HG03571 (cell line): ENCODE measurements around the gene EML2.
"Not testable (repeated sequence)": the region's sequence is repeated elsewhere in the genome, so short reads cannot be mapped to it uniquely, and the experiment has no call there.

Experiments used
- ATAC-seq: cut with Tn5 transposase; IDR thresholded peaks from one replicate; pipeline ENCODE4 v1.9.1; 2021; ENCODE audit not compliant: unreplicated experiment

Gene EML2

DNA sequence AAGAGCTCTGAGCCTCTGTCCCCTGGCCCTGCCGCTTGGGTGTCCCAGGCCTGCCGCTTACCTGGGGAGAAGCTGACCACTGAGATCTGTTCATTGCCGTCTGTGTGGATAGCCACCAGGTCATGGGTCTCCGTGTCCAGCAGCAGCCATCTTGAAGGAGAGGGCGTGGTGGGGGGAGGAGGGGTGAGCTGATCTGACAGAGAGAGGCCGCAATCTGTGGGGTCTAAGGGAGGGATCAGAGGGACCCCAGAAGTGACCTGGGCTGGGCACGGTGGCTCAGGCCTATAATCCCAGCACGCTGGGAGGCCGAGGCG is 22.5 kb downstream of the EML2 start:
- ATAC-seq = no peak

DNA sequence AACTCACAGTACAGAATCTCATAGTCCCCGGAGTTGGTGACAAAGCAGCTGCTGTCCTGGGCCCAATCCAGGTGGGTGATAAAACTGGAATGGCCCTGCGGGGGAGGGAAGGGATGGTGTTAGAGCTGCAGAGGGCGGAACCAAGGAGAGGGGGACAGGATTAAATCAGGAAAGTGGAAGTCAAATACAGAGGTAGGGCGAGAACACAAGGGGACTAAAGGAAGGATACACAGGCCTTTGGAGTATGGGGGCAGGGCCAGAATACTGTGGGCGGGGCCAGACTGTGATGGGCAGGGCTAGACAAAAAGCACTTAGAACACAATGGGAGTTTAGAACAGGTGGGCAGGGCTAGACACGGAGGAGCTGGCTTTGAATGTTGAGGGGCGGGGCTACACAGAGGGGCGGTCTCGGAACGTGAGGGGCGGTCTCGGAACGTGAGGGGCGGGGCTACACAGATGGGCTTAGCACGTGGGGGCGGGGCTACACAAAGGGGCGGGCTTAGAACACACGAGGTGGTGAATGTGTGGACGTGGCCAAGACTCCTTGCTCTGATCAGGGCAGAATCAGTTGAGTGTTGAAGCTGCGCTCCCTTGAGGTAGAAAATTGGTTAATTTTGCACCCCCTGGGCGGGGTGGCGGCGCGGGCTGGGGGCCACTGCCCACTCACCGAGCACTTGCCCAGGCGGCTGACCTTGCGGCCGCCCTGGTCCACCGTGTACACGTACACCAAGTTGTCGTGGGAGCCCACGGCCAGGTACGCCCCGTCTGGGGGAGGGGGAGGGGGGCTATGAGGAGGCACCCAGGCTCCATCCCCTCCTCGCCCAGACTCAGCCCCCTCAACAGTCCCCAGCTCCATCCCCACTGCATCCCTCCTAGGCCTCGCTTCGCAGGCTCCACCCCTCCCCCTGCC is 23.1 kb downstream of the EML2 start:
- no peak for ATAC-seq

DNA sequence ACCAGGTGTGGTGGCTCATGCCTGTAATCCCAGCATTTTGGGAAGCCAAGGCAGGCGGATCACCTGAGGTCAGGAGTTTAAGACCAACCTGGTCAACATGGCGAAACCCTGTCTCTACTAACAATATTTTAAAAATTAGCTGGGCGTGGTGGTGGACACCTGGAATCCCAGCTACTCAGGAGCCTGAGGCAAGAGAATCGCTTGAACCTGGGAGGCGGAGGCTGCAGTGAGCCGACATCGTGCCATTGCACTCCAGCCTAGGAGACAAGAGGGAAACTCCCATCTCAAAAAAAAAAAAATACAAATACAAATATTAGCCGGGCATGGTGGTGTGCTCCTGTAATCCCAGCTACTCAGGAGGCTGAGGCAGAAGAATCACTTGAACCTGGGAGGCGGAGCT is 24.1 kb downstream of the EML2 start:
- not testable (repeated sequence) for ATAC-seq

DNA sequence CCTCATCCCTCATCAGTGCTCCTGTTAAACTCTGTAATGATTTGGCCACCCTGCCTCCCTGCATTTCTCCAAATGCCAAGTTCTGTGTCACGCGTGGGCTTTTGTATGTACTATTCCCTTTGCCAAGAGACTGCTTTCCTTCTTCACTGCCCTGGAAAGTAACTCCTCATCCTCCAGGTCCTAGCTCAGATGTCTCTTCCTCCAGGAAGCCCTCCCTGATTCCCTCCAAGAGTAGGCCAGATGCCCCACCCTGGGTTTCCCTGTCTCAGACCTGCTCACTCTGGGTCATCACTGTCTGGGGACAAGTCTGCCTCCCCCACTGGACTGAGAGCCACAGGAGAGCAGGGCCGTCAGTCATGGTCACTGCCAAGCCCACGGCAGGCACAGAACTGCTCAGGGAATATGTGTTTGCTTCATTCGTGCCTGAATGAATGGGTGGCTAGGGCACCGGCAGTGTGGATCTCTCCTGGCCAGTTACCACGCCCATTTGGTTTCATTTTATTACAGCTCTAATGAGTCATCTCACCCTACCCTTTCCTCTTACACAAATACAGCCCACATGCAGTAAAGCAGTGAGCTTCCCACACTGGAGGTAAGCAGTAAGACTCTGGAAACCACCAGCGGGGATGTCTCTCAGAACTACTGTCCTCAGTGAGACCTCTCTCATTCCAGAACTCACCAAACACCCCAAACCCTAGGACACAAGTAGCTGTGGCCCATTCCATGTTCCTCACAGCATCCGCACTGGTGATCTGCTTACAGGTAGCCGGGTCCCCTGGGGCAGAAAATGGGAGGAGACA is 25.1 kb downstream of the EML2 start:
- ATAC-seq = no peak

DNA sequence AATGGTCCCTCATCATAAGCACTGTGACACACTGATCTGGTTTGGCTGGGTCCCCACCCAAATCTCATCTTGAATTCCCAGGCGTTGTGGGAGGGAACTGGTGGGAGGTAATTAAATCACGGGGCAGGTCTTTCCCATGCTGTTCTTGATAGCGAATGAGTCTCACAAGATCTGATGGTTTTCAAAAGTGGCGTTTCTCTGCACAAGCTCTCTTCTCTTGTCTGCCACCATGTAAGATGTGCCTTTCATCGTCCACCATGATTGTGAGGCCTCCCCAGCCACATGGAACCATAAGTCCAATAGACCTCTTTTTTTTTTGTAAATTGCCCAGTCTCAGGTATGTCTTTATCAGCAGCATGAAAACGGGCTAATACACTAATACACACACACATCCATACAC is 30.2 kb downstream of the EML2 start:
- no peak for ATAC-seq

DNA sequence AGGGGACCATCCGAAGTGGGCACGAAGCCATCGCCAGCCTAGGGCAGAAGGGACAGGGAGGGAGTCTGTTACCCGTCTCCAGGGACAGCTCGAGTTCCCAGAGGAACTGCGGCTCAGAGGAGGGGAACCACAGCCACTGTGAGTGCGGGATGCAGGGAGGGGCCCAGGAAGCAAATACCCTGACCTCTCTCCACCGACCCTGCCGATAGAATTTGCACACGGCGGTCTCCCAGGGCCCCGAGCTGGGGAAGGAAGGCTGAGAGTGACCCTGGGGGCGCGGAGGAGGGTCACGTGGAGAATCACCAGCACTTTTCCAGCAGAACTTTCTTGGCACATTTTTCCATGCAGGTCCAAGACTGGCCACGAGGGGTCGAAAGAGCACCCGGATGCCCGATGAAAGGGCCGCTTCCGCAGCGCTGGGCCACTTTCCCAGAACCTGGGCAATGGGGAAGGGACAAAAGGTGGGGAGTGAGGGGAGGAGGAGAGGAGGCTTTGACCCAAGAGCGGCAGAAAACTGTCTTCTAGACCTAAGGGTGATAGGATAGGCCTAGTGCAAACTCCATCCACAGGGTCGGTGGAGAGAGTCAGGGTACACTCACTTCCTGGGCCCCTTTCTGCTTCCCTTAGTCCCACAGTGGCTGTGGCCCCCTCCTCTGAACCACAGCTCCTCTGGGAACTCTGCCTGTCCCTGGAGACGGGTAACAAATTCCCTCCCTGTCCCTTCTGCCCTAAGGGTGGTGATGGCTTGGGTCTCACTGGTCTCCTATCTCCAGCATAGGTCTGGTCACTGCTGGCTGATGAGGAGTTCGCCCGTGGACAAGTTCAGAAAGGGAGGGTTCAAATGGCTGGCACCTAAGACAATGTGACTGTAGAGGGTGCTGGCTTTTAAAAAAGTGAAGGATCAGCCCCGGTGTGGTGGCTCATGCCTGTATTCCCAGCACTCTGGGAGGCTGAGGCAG is 31.8 kb downstream of the EML2 start:
- ATAC-seq = no peak

DNA sequence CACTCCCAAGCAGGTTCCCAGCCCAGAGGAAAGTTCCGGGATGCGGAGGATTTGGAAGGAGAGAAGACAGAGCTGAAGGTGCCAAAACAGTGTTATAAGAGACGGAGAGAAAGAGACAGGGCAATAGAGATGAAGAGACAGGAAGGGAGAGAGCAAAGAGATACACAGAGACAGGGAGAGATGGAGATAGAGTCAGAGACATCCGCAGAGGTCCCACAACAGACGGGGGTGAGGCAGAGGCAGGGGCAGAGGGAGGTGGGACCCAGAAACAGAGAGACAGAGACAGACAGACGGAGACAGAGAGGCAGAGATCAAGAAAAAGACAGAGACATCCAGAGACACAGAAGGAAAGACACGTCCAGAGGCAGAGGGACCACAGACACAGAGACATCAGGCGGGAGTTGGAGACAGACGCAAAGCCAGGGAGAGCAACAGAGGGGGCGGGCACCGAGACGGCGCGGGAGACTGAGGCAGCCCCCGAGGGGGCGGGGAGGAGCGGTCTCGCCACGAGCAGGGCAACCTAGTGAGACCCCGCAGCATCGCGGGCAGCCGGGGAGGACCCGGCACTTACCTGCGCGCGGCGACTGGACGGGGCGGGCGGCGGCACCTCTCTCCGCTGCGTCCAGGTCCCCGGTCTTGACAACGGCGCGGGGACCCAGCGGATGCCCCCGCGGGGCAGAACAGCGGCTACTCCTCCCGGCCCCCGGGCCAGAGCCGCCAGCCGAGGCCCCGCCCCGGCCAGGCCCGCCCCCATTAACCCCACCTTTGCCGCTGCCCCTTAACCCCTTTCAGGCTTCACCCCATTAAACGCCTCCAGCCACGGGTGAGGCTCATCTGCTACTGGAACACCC is 37.4 kb downstream of the EML2 start, which contains the start of gene GPR4:
Gene GPR4 (minus strand): TSS at position 689 of the 851 bp plus-strand sequence. CDS start 10,346 bp downstream, outside the sequence.
- no peak for ATAC-seq

DNA sequence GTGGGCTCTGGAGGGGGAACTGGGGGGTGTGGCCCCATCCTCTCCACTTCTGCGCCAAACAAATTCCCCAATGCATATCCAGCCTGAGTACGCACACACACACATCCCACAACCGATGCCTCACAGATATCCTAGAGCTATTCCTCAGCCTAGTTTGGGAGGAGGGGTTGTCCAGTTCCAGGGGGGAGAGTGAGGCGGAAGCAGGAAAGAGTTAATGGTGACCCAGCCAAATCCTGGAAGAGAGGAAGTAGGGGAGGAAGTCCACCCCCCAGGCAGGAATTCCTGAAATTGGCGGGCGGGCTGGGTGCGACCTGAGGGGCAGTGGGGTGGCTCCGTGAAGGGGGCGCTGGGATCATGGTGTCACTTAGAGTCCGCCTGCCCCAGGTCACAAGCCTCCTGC is 38.1 kb downstream of the EML2 start:
- ATAC-seq = no peak

DNA sequence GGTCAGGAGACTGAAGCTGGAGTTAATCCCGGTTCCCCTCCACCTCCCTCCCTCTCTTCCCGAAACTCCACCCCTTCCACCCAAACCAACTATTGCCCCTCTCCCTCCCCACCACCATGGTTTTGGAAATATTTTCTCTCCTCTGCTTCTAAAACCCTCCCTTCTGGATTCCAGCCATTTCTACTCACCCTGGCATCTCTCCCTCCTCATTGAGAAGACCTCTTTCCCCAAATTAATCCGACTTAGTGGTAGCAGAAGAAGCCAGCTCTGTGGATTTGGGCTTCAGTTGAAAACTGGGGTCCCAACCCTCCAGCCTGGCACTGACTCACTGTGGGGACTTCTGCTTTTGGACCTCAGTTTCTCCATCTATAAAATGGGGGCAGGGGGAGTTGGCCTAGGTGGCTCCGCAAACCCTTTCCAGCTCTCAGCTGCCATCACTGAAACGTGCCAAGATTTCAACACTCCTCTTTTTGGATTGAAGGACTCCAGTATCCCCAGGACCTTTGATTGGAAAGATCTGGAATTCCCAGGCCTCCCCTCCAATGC is 38.8 kb downstream of the EML2 start:
- ATAC-seq = no peak

DNA sequence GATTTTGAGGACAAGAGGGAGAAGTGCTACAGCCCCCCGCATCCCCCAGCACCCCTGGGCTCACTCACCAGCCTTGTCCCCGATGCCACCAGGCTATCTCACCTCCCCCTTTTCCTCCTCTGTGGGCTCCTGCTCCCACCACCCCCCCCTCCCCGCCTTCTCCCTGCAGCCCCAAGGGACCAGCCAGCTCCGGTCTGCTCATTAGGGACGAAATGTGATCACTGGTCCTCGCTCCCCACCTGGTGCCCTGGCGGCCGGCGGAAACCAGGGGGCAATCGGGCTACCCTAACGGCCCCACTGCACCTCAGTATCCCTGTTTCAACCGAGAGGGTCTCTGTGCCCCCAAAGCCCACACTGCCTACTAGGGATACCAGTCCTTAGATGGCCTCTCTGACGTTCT is 39.9 kb downstream of the EML2 start:
- no peak for ATAC-seq

DNA sequence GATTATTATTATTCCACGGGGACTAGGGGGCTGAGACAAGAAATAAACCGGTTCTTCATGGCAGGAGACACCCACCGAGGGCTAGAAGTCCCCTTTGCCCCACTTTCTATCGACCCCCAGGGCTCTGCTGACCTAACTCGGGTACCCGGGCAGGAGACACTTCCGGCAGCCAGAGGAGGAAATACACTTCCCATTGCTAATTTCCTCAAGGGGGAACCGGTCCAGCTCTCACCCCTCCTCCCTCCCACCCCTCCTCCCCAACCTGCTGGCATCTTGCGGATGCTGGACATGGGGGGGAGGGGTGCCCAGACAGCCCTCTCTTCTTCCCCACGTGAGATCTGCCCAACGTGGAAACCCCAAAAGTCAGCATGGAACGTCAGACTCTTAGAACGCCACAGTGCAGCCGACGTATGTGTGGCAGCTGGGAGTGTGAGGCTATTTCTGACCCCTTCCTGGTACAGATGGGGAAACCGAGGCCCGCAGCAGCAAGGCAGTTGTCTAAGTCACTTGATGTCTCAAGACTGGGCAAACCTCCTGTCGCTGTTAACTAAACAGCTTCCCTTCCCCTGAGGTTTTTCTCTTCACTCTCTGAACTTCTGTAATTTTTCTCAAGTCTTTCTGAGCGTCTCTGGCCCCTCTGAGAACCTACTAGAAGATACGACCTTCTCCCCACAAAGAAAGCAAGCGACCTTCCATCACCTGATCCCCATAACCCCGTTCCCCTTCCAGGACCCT is 40.8 kb downstream of the EML2 start:
- ATAC-seq = no peak

DNA sequence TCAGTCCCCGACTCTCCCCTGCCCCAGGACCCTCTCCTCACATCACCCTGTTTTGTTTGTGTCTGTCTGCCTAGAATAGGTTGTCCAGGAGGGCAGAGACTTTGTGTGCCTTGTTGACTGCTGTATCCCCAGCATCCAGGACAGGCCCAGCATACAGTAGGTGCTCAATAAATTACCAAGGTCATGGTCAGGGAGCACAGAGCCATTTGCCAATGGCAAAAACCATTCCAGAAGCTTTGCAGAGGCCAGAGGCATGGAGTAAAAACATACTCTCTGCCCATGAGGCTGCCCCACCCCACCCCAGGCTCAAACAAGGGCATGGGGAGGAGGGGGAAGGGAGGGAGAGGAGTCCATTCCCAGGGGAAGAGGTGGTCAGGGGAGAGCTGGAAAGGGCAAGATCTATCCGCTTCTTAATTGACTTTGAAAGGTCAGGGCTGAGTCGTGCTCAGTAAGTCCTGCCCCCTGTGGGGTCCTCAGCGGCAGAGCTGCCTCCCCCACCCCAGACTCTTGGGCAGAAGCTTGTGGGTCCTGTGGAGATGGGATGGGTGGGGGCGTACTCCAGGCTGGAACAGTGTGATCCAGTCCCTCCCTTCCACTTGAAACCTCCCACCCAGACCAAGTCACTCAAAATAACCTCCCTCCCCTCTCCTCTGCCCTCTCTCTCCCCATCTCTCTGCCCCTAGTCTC is 41.6 kb downstream of the EML2 start:
- ATAC-seq = no peak

DNA sequence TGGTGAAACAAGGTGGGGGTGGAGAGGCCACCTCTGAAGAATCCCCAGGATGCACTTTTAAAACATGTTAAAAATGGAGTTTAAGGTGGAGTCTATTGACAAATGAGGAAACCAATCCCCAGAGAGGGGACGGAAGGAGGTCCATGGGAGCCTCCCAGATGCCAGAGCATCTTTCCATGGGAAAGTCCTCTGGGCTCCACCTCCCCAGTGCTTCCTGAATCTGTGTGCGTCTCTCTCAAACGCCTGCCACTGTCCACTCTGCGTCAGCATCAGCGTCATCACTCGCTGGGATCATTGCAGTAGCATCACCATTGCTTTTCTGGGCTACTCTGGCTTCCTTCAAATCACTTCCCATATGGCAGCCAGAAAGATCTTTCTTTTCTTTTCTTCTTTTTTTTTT is 43.4 kb downstream of the EML2 start:
- no peak for ATAC-seq

DNA sequence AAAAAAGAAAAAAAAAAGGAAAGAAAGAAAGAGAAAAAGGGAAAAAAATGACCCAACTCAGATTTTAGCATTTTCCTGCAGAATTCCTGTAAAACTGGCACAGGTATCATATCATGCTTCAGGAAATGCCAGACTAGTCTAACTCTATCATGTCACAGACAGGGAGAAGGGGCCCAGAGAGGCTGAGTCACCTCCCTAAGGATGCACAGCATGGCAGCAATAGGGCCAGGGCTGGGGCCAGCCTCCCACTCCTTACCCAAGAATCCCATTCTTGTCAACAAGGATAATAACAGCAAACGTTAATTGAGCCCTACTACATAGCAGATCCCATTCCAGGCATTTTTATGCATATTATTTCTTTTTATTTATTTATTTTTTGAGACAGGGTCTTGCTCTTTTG is 45.7 kb downstream of the EML2 start:
- no peak for ATAC-seq

DNA sequence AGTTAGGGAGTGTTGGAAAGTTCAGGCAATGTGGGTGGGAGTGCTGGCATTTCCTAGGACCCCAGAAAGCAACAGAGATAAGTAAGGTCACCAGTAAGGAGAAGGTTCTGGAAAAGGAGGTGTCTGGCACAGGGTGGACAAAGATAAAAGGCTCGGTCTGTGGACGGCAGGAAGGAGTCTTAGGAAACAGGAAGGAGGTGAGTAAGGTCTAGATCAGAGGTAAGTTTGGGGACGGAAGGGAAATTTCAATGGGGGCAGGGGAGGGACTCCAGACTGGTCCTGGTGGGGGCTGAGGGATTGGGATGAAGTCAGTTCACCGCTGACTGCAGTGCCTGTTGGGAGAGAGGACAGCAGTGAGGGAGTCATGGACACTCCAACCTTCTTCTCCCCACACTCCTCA is 46.8 kb downstream of the EML2 start:
- ATAC-seq = no peak

DNA sequence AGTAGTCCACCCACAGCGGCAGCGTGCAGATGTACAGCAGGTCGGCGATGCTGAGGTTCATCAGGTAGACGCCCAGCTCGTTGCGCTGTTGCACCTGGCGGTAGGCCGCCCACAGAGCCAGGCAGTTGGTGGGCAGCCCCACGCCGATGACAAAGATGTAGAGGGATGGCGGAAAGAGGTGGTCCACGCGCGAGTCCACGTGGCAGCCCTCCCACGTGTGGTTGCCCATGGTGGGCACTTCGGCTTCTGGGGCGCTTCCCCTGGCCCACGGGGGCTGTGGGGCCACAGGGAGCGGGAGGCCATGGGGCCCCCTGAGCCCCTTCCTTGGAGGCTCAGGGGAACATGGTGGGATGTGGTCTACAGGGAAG is 47.6 kb downstream of the EML2 start:
- ATAC-seq = no peak

DNA sequence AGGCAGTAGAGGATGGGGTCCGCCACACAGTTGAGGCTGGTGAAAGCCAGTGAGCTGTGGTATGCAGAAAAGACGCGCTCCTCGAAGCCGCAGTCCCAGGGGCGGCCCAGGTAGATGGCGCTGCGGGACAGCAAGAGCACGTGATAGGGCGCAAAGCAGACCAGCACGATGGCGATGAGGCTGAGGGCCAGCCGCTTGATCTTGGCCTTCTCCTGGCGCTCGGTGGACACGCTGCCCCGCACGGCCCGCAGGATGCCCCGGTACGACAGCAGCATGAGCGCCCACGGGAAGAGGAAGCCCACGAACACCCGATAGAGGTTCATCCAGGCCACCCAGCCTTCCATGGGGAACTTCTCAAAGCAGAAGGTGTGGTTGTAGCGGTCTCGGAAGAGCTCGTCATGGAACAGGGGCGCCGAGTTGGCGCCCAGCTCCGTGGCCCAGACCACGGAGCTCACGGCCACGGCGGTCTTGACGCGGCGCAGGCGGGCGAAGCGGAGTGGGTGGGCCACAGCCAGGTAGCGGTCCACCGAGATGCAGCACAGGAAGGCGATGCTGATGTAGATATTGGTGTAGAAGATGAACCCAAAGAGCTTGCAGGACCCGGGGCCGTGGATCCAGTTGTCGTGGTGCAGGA is 48.1 kb downstream of the EML2 start:
- no peak for ATAC-seq

DNA sequence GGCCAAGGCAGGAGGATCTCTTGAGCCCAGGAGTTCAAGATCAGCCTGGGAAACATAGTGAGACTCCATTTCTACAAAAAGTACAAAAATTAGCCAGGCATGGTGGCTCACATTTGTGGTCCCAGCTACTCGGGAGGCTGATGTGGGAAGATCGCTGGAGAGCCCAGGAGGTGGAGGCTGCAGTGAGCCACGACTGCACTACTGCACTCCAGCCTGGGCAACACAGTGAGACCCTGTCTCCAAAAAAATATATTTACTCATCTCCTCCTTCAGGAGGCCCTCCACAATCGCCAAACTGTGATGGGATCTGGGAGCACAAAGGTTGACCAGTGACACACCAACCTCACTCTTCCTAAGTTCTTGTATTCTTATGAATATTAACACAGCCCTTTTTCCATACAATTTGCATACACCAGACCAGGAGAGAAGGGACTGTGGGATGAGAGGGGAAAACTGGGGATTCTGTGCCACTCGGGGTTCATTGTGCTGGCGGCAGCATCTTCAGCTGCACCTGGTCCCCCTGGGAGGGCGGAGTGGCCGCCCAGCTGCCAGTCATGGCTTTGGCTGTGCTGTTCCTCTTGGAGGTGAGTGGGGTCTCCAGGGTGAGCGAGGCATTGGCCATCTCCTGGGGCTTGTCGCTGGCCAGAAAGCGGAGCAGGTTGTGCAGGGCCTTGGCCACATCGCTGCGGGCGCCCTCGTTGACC is 48.7 kb downstream of the EML2 start:
- no peak for ATAC-seq
